A204.1 (cell line): ENCODE data around the gene MRPL43.
"Not testable (repeated sequence)": the region's sequence is repeated elsewhere in the genome, so short reads cannot be mapped to it uniquely, and the experiment has no call there.

Source experiments
- FAIRE-seq: peaks from 2 replicates; lab custom pipeline; 2012; peaks lifted over from hg19 to GRCh38; lab: Jason Lieb, UNC

MRPL43 gene

GRCh38 chr10:100982916-100983830, 4.1 kb downstream of the MRPL43 start:
- no peak for FAIRE-seq

GRCh38 chr10:100981178-100981772, 6.0 kb downstream of the MRPL43 start:
- FAIRE-seq: no peak

GRCh38 chr10:100980711-100981110, 6.6 kb downstream of the MRPL43 start:
- FAIRE-seq: no peak

GRCh38 chr10:100980311-100980710, 7.0 kb downstream of the MRPL43 start:
- no peak for FAIRE-seq

DNA sequence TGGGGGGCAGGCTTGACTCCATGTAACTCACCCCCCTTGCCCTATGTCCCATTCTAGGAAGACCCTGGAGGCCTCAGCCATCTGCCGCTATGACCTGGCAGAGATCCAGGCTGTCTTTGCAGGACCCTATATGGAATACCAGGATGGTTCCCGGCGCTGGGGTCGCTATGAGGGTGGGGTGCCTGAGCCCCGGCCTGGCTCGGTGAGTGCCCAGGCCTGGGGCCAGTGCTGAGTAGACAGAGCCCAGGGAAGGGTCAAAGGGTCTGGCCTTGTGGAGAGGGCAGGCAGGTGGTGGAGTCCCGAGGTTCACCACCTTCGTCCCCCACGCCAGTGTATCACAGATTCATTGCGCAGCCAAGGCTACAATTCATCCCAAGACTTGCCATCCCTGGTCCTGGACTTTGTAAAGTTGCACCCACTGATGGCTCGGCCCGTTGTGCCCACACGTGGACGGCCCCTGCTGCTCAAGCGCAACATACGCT, 7.5 kb downstream of the MRPL43 start:
- no peak for FAIRE-seq

GRCh38 chr10:100978901-100979195, 8.4 kb downstream of the MRPL43 start:
- no peak for FAIRE-seq

DNA sequence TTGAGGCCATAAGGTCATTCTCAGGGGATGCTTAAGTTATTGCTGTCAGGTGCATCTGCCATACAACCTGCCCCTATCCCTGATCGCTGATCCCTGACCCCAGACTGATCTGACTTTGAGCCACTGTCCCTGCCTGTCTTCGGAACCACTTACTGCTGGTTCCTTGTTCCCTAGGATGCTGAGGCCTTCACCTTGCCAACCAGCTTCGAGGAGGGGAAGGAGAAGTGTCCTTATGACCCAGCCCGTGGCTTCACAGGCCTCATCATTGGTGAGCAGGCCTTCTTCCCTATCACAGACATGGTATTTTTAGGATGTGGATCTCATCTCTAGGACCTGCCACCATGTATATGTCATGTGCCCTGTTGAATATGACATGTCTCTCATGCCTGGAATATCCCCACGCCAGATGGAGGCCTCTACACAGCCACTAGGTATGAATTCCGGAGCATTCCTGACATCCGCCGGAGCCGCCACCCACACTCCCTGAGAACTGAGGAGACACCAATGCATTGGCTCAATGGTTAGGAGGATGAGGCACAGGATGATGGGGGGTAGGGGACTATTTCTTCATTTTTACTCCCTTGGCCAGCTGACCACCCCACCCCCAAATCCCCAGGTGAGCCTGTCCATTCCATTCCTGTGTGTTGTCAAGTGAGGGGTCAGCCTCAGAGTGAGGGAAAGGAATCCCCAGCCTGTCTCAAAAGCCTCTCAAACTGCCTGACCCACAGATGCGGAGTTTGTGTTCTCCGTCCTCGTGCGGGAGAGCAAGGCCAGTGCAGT, 9.0 kb downstream of the MRPL43 start:
- FAIRE-seq: no peak

GRCh38 chr10:100977436-100977835, 9.9 kb downstream of the MRPL43 start:
- no peak for FAIRE-seq

DNA sequence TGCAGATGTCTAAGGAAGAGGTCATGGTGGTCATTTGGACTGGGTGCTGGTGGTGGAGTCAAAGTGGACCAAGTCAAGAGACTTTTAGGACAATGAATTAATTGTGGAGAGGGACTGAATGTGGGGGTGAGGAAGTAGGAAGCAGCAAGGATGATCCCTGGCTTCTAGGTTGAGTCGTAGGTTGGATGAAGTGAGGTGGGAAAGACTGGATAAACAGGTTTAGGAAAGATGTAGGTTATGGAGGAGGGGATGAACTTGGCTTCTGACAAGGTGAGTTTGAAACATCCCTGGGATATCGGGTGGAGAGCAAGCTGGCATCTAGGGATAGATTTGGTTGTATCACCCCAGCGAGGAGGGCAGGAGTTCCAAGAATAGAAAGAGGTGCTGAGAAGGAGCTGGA, 10.4 kb downstream of the MRPL43 start:
- FAIRE-seq: no peak

GRCh38 chr10:100975397-100975796, 11.9 kb downstream of the MRPL43 start:
- FAIRE-seq: not testable (repeated sequence)

GRCh38 chr10:100972904-100973535, 14.3 kb downstream of the MRPL43 start:
- no peak for FAIRE-seq

GRCh38 chr10:100972115-100972903, 15.0 kb downstream of the MRPL43 start:
- no peak for FAIRE-seq

DNA sequence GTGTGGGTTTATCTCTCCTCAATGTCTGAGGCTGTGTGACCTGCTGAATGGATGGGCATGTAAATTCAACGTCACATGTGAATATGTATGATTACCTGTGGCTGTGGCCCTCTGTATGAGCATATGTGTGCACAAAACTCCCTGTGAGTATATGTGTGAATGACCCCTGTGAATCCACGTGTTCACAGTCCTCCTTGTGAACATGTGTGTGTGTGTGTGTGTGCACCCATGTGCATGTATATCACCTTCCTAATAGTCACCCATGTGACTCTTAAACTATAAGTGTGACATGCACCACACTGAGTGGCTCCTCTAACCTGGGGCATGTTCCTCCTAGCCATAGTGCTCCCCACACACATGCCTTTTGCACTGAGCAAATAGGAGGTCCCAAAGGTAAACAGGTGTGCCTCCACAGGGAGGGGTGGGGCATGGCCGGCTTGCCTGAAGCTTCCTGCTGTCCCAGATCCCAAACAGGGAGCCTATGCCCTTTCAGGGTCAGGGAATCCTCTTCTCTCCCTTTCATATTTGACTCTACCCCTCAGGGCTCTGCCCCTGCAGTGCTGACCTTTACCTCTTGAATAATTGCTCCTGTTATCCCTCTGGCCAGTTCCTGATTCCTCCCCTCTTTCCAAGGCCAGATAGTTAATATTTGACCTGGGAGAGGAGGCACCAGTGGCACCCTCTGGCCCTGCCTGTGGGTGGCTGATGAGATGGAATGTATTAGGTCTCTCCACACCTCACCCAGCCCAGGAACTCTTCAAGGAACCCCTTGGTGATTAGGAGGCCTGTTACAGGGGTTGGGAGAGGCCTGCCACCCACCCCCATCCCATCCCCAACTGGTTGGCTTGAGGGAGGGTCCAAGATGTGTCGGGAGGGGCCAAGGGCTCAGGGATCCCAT, 16.1 kb downstream of the MRPL43 start:
- FAIRE-seq: no peak

DNA sequence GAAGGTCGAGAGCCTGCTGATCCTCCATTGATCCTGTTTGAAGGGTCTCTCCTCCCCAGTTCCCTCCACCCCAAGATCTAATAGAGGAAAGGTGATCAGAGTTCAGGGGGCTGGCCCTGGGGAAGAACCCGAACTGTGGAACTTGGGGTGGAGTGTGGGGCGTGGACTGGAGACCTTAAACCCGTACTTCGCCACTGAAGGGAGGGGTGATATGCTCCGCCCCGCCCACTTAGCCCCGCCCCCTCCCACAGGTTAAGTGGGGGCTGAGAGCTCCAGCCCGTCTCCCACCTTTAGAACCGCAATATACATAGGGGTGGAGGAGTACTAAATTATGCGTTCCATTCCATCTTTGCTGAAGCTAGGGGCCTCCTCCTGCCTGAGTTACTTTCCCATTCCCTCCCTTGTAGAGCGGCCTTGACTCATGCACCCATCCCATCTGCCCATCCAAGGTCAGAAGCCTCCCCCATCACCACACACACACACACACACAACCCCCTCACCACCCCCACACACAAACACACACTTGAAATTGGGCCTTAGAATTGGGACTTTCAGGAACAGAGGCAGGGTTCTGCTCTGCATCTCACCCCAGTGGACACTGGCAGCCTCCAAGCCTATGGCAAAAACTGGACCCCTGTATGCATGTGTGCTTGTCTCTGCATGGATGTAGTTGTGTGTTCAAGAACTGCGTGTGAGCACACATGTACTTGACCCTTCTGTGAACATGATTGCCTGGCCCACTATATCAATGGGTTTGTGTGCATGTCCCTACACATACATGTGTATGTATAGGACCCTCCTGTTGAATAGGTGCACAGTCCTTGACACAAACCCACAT, 17.0 kb downstream of the MRPL43 start:
- FAIRE-seq: no peak

GRCh38 chr10:100969187-100970075, 17.9 kb downstream of the MRPL43 start, which contains the start of gene SEMA4G:
TSS of gene SEMA4G (plus strand) at chr10:100969504. CDS start at chr10:100972913, 3,409 bp downstream.
- no peak for FAIRE-seq

DNA sequence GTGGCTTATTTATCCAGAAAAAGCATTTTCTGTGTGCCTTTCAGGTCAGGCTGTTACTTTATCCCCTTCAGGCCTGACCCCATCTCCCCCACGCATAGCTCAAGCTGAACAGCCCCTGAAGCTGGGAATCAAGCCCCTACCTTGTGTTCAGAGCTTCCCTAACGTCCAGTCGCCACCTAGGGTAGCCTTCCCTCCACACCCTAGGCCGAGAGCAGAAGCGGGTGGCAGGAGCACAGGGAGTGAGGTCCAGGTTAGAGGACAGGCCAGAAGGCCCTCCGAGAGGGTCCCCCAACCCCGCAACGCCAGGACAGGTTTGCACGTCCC, 18.5 kb downstream of the MRPL43 start:
- FAIRE-seq: no peak

GRCh38 chr10:100968062-100968736, 19.1 kb downstream of the MRPL43 start:
- no peak for FAIRE-seq

- no peak for FAIRE-seq
Measured at GRCh38 chr10:100967332-100967731, 20.0 kb downstream of the MRPL43 start.
